ENCODE measurements around the gene SPATC1L.

The SPATC1L gene

DNA sequence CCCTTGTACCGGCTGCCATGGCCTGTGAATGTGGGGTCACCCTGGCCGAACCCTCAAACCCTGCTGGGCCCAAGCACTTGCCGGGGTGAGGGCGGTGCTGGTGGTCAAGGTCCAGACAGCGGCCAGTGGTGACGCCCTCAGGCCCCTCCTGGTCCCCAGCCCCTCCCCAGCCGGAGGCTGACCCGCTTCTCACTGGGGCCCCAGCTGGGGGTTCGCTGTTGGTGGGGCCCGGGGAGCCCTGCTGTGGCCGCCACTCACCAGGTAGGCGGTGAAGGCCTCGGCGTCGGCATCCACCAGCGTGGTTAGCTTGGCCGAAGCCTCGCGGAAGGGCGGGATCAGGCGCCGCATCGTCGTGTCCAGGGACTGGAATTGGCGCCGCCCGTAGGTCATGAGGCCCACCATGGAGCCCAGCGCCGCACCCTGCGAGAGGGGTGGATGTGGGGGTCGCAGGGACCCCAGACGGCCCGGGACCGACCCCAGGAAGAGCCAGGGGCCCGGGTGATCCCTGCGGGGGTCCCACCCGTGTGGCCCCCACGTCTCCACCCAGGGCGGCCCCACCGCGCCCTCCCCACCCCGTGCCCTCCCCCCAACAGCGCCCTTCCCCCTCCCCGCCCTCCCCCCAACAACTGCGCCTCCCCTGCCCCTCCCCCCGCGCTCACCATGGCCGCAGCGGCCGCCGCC, 39.0 kb downstream of the SPATC1L start:
- TF ChIP-seq TCF4 (CRISPR knock-in tag; IDR thresholded peaks at IDR 0.05; ENCODE audit: borderline replicate concordance) (no peak), ARNTL (CRISPR knock-in tag; IDR thresholded peaks at IDR 0.05; ENCODE audit: borderline replicate concordance, low read depth) (no peak), ESRRG (CRISPR knock-in tag; IDR thresholded peaks at IDR 0.05) (no peak), RARB (CRISPR knock-in tag; IDR thresholded peaks at IDR 0.05) (no peak), SNAI2 (CRISPR knock-in tag; IDR thresholded peaks at IDR 0.05) (no peak), ZNF565 (CRISPR knock-in tag; conservative IDR thresholded peaks at IDR 0.05; ENCODE audit: low read depth) (no peak), ZNF8 (CRISPR knock-in tag; IDR thresholded peaks at IDR 0.05) (no peak), ISL1 (CRISPR knock-in tag; IDR thresholded peaks at IDR 0.05) (no peak)
- TF ChIP-seq, protein P1, sequence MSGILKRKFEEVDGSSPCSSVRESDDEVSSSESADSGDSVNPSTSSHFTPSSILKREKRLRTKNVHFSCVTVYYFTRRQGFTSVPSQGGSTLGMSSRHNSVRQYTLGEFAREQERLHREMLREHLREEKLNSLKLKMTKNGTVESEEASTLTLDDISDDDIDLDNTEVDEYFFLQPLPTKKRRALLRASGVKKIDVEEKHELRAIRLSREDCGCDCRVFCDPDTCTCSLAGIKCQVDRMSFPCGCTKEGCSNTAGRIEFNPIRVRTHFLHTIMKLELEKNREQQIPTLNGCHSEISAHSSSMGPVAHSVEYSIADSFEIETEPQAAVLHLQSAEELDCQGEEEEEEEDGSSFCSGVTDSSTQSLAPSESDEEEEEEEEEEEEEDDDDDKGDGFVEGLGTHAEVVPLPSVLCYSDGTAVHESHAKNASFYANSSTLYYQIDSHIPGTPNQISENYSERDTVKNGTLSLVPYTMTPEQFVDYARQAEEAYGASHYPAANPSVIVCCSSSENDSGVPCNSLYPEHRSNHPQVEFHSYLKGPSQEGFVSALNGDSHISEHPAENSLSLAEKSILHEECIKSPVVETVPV (CRISPR knock-in tag; IDR thresholded peaks at IDR 0.05), result no peak
- ATAC-seq, result no peak

GRCh38 chr21:46144464-46145070, 39.7 kb downstream of the SPATC1L start:
- TF ChIP-seq SNAI2 (CRISPR knock-in tag; IDR thresholded peaks at IDR 0.05) (no peak), ISL1 (CRISPR knock-in tag; IDR thresholded peaks at IDR 0.05) (no peak), TOX (CRISPR knock-in tag; IDR thresholded peaks at IDR 0.05; ENCODE audit: borderline replicate concordance) (no peak), ZFP30 (CRISPR knock-in tag; IDR thresholded peaks at IDR 0.05) (no peak), OSR1 (CRISPR knock-in tag; IDR thresholded peaks at IDR 0.05) (no peak), ZC3H10 (CRISPR knock-in tag; IDR thresholded peaks at IDR 0.05) (no peak), ESRRG (CRISPR knock-in tag; IDR thresholded peaks at IDR 0.05) (no peak), BACH2 (CRISPR knock-in tag; IDR thresholded peaks at IDR 0.05; ENCODE audit: borderline replicate concordance) (no peak)
- TF ChIP-seq, protein P1 (CRISPR knock-in tag; IDR thresholded peaks at IDR 0.05), result no peak
- no peak for ATAC-seq

- ATAC-seq, result no peak
- TF ChIP-seq, protein P1 (CRISPR knock-in tag; IDR thresholded peaks at IDR 0.05), result no peak
- TF ChIP-seq ZFP3 (CRISPR knock-in tag; IDR thresholded peaks at IDR 0.05) (no peak), SNAI2 (CRISPR knock-in tag; IDR thresholded peaks at IDR 0.05) (no peak), PATZ1 (CRISPR knock-in tag; IDR thresholded peaks at IDR 0.05; ENCODE audit: borderline replicate concordance) (no peak), ZNF8 (CRISPR knock-in tag; IDR thresholded peaks at IDR 0.05) (no peak), ZNF70 (CRISPR knock-in tag; IDR thresholded peaks at IDR 0.05) (no peak), ZC3H10 (CRISPR knock-in tag; IDR thresholded peaks at IDR 0.05) (no peak), BACH2 (CRISPR knock-in tag; IDR thresholded peaks at IDR 0.05; ENCODE audit: borderline replicate concordance) (no peak), ZNF565 (CRISPR knock-in tag; conservative IDR thresholded peaks at IDR 0.05; ENCODE audit: low read depth) (no peak), TCF4 (CRISPR knock-in tag; IDR thresholded peaks at IDR 0.05; ENCODE audit: borderline replicate concordance) (no peak), ESRRG (CRISPR knock-in tag; IDR thresholded peaks at IDR 0.05) (no peak), OSR1 (CRISPR knock-in tag; IDR thresholded peaks at IDR 0.05) (no peak), GLIS3 (CRISPR knock-in tag; IDR thresholded peaks at IDR 0.05) (no peak), ISL1 (CRISPR knock-in tag; IDR thresholded peaks at IDR 0.05) (no peak), ZFP30 (CRISPR knock-in tag; IDR thresholded peaks at IDR 0.05) (no peak), PPARA (CRISPR knock-in tag; IDR thresholded peaks at IDR 0.05; ENCODE audit: borderline replicate concordance) (no peak)
- TF ChIP-seq, protein P2, sequence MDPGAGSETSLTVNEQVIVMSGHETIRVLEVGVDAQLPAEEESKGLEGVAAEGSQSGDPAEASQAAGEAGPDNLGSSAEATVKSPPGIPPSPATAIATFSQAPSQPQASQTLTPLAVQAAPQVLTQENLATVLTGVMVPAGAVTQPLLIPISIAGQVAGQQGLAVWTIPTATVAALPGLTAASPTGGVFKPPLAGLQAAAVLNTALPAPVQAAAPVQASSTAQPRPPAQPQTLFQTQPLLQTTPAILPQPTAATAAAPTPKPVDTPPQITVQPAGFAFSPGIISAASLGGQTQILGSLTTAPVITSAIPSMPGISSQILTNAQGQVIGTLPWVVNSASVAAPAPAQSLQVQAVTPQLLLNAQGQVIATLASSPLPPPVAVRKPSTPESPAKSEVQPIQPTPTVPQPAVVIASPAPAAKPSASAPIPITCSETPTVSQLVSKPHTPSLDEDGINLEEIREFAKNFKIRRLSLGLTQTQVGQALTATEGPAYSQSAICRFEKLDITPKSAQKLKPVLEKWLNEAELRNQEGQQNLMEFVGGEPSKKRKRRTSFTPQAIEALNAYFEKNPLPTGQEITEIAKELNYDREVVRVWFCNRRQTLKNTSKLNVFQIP (CRISPR knock-in tag; IDR thresholded peaks at IDR 0.05; ENCODE audit: borderline replicate concordance, low read depth), result no peak
- TF ChIP-seq, protein P3, sequence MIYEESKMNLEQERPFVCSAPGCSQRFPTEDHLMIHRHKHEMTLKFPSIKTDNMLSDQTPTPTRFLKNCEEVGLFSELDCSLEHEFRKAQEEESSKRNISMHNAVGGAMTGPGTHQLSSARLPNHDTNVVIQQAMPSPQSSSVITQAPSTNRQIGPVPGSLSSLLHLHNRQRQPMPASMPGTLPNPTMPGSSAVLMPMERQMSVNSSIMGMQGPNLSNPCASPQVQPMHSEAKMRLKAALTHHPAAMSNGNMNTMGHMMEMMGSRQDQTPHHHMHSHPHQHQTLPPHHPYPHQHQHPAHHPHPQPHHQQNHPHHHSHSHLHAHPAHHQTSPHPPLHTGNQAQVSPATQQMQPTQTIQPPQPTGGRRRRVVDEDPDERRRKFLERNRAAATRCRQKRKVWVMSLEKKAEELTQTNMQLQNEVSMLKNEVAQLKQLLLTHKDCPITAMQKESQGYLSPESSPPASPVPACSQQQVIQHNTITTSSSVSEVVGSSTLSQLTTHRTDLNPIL (CRISPR knock-in tag; IDR thresholded peaks at IDR 0.05; ENCODE audit: low read depth), result no peak
- TF ChIP-seq, protein P4, sequence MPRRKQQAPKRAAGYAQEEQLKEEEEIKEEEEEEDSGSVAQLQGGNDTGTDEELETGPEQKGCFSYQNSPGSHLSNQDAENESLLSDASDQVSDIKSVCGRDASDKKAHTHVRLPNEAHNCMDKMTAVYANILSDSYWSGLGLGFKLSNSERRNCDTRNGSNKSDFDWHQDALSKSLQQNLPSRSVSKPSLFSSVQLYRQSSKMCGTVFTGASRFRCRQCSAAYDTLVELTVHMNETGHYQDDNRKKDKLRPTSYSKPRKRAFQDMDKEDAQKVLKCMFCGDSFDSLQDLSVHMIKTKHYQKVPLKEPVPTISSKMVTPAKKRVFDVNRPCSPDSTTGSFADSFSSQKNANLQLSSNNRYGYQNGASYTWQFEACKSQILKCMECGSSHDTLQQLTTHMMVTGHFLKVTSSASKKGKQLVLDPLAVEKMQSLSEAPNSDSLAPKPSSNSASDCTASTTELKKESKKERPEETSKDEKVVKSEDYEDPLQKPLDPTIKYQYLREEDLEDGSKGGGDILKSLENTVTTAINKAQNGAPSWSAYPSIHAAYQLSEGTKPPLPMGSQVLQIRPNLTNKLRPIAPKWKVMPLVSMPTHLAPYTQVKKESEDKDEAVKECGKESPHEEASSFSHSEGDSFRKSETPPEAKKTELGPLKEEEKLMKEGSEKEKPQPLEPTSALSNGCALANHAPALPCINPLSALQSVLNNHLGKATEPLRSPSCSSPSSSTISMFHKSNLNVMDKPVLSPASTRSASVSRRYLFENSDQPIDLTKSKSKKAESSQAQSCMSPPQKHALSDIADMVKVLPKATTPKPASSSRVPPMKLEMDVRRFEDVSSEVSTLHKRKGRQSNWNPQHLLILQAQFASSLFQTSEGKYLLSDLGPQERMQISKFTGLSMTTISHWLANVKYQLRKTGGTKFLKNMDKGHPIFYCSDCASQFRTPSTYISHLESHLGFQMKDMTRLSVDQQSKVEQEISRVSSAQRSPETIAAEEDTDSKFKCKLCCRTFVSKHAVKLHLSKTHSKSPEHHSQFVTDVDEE (CRISPR knock-in tag; IDR thresholded peaks at IDR 0.05), result no peak
Measured at GRCh38 chr21:46142582-46143473, 41.4 kb downstream of the SPATC1L start.
